ENCODE results near the gene MLKL. TPM values are rescaled to one million over a fixed set of nuclear protein-coding genes. Genes with fewer than 3 reads are reported as not detected.

Gene MLKL
- total and polyA plus RNA-seq, 2 donors from 2014 or later: 7.3 to 19.4 TPM

GRCh38 chr16:74633686-74634085 lies 67.0 kb downstream of the MLKL start:
- Histone ChIP-seq H3K9me3 (ENCODE audit: control insufficient read depth in 2 of 3, insufficient read depth in 1 of 3, low read length in 3 of 3) (no peaks in the 10 kb centered on the region), H3K9ac (ENCODE audit: low read length in 3 of 3) (no peak overlapping the region), H3K4me3 (ENCODE audit: low read length in 3 of 3) (no peak overlapping the region), H3K4me1 (ENCODE audit: control insufficient read depth in 2 of 3, insufficient read depth in 2 of 3, low read depth in 1 of 3, low read length in 3 of 3) (peaks cover 0 to 11% (median 6%) of the 10 kb centered on the region in 3 donors), H3K27ac (ENCODE audit: low read depth in 2 of 2, low read length in 2 of 2) (no peak overlapping the region), H3K36me3 (ENCODE audit: control insufficient read depth in 2 of 3, insufficient read depth in 3 of 3, low read length in 3 of 3) (peaks cover 2 to 38% (median 9%) of the 10 kb centered on the region in 3 donors), H3K27me3 (ENCODE audit: control insufficient read depth, insufficient read depth, low read length) (no peaks in the 10 kb centered on the region)
- DNase-seq: no peak
- intact Hi-C loops (cut with DNase I): no loop called here
- TF ChIP-seq CTCF (IDR thresholded peaks at IDR 0.05; ENCODE audit: borderline replicate concordance, extremely low read depth, insufficient read depth): no peak
- FAIRE-seq: no peak

DNA sequence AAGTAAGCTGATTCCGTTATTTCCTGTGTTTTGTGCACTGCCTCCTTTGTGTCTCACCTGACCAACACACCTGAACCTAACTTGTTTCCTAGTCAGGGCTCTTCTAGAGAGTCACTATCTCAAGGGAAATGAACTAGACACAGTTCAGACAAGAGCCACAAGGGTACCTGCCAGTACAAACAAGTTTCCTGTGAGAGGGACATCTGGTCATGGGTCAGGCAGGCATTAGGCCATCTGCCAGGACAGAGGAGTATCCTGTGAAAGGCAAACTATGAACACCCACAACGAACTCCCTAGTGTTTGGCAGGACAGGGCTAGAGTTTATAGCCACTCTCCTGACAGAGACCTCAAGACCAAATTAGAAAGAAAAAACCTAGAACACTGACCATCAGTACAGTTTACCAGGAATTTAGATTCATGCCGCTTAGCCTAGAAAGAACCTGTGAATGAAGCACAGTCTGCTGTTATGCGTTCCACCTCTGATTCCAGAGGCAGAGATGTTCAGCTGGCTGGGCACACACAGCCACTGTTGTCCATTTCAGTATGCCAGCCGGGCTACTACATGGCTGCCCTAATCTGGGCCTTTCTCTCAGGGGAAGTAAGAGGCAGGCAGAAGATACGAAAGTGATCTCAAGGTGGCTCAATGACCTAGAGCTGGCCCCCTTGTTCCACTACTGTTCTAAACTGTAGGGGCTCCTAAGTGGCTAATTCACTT lies 73.0 kb downstream of the MLKL start:
- no peaks in the 10 kb centered on the region for H3K9me3 ChIP-seq (ENCODE audit: control insufficient read depth in 2 of 3, insufficient read depth in 1 of 3, low read length in 3 of 3)
- no peak overlapping the region for H3K4me3 ChIP-seq (ENCODE audit: low read length in 3 of 3)
- H3K4me1 ChIP-seq (ENCODE audit: control insufficient read depth in 2 of 3, insufficient read depth in 2 of 3, low read depth in 1 of 3, low read length in 3 of 3): peaks cover 4 to 43% (median 24%) of the 10 kb centered on the region in 3 donors
- intact Hi-C loops (cut with DNase I): no loop called here
- no peak for FAIRE-seq
- peak overlapping the region in 1 of 3 donors; percentile 17 for H3K9ac ChIP-seq (ENCODE audit: low read length in 3 of 3)
- H3K27me3 ChIP-seq (ENCODE audit: control insufficient read depth, insufficient read depth, low read length): no peaks in the 10 kb centered on the region
- peak in 2 of 5 donors; percentile 6 to 27 for DNase-seq
- peaks cover 8 to 41% (median 18%) of the 10 kb centered on the region in 3 donors for H3K36me3 ChIP-seq (ENCODE audit: control insufficient read depth in 2 of 3, insufficient read depth in 3 of 3, low read length in 3 of 3)
- H3K27ac ChIP-seq (ENCODE audit: low read depth in 2 of 2, low read length in 2 of 2): peak overlapping the region; percentile 51 to 66
- TF ChIP-seq CTCF (IDR thresholded peaks at IDR 0.05; ENCODE audit: borderline replicate concordance, extremely low read depth, insufficient read depth): peak; percentile 3

GRCh38 chr16:74626741-74627416 lies 73.8 kb downstream of the MLKL start:
- H3K9me3 ChIP-seq (ENCODE audit: control insufficient read depth in 2 of 3, insufficient read depth in 1 of 3, low read length in 3 of 3): no peaks in the 10 kb centered on the region
- no peak for FAIRE-seq
- H3K27ac ChIP-seq (ENCODE audit: low read depth in 2 of 2, low read length in 2 of 2): peak overlapping the region; percentile 51 to 66
- intact Hi-C loops (cut with DNase I): no loop called here
- no peaks in the 10 kb centered on the region for H3K27me3 ChIP-seq (ENCODE audit: control insufficient read depth, insufficient read depth, low read length)
- no peak overlapping the region for H3K4me3 ChIP-seq (ENCODE audit: low read length in 3 of 3)
- no peak overlapping the region for H3K9ac ChIP-seq (ENCODE audit: low read length in 3 of 3)
- H3K36me3 ChIP-seq (ENCODE audit: control insufficient read depth in 2 of 3, insufficient read depth in 3 of 3, low read length in 3 of 3): peaks cover 9 to 39% (median 19%) of the 10 kb centered on the region in 3 donors
- no peak for TF ChIP-seq CTCF (IDR thresholded peaks at IDR 0.05; ENCODE audit: borderline replicate concordance, extremely low read depth, insufficient read depth)
- peak in 2 of 5 donors; percentile 17 to 37 for DNase-seq
- peaks cover 4 to 46% (median 24%) of the 10 kb centered on the region in 3 donors for H3K4me1 ChIP-seq (ENCODE audit: control insufficient read depth in 2 of 3, insufficient read depth in 2 of 3, low read depth in 1 of 3, low read length in 3 of 3)
